NK-92 (cell line): Measurements from ENCODE around the gene EIF1AD.

ENCODE experiments used
- DNase-seq: peaks from one replicate; lab custom pipeline; 2025; ENCODE audit not compliant: unreplicated experiment; lab: John Stamatoyannopoulos, UW

EIF1AD gene

GRCh38 chr11:66006134-66006890, 4.4 kb upstream of the EIF1AD start:
- no peak for DNase-seq

- DNase-seq = no peak
These were observed 2.2 kb upstream of the EIF1AD start for GRCh38 chr11:66004186-66004585.

- DNase-seq = no peak
These were observed 1.3 kb upstream of the EIF1AD start for GRCh38 chr11:66003291-66003690.

GRCh38 chr11:66002648-66003225, 780 bp upstream of the EIF1AD start:
- DNase-seq = no peak

- DNase-seq = no peak
These were observed 4.7 kb downstream of the EIF1AD start for GRCh38 chr11:65997286-65997685.

- no peak for DNase-seq
These were observed 9.9 kb downstream of the EIF1AD start for GRCh38 chr11:65992056-65992455.

GRCh38 chr11:65988791-65989592, 13.0 kb downstream of the EIF1AD start:
- DNase-seq = peak; percentile 63

GRCh38 chr11:65987336-65987735, 14.6 kb downstream of the EIF1AD start:
- DNase-seq = no peak

GRCh38 chr11:65983589-65983987, 18.4 kb downstream of the EIF1AD start:
- DNase-seq = no peak

GRCh38 chr11:65982824-65983588, 19.0 kb downstream of the EIF1AD start:
- DNase-seq = no peak

- no peak for DNase-seq
These were observed 19.8 kb downstream of the EIF1AD start for GRCh38 chr11:65981972-65982823.

- no peak for DNase-seq
These were observed 20.7 kb downstream of the EIF1AD start for GRCh38 chr11:65981101-65981740.

- DNase-seq = no peak
These were observed 22.6 kb downstream of the EIF1AD start for GRCh38 chr11:65979261-65979759.

- DNase-seq = no peak
These were observed 23.3 kb downstream of the EIF1AD start for GRCh38 chr11:65978391-65979238.

- no peak for DNase-seq
These were observed 24.2 kb downstream of the EIF1AD start for GRCh38 chr11:65977621-65978390.

GRCh38 chr11:65976216-65977176, 25.5 kb downstream of the EIF1AD start:
- DNase-seq = no peak

- no peak for DNase-seq
These were observed 26.2 kb downstream of the EIF1AD start for GRCh38 chr11:65975771-65976170.
